ENCODE results near the gene ADGRF5. TPM values are rescaled to one million over a fixed set of nuclear protein-coding genes. Genes with fewer than 3 reads are reported as not detected.
"Not testable (repeated sequence)": the region's sequence is repeated elsewhere in the genome, so short reads cannot be mapped to it uniquely, and the experiment has no call there.

ADGRF5 gene
- total and polyA plus RNA-seq, 2 donors: 16.2 to 41.3 TPM

DNA sequence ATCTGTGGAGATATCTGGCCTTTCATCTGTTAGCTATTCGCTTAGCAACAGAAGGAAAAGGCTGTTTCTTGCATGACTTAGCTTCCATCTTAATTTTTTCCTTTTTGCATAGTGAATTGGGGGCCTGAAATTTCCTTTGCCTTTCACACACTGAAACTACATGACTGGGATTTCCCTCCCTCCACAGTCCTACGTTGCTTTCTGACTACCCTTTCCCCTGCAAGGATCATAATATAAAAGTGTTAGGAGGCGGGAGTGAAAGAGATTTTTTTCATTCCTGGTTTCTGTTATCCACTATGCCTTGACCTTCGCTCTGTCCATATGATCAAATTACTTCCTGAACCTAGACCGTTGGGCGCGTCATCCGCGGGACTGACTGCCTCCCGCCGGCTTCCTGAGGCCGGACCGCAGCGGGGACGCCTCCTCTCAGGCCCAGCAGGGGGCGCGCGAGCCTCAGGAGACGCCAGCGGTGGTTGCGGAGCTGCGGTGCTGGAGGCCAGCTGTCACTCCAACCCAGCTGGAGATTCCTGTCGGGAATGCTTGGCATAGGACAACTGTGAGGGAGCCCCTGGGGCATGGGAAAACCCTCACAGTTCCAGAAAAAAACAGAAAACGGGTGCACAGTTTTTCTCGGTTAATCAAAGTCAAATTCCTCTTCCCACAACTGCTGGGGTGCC lies 72.9 kb downstream of the ADGRF5 start:
- no peaks in the 10 kb centered on the region for H3K36me3 ChIP-seq (ENCODE audit: insufficient read depth)
- no peak overlapping the region for H3K4me3 ChIP-seq (ENCODE audit: low read depth, low read length)
- H3K4me1 ChIP-seq (ENCODE audit: insufficient read depth): no peaks in the 10 kb centered on the region
- no peak overlapping the region for H3K27ac ChIP-seq (ENCODE audit: low read depth)
- WGBS: 10% methylated on average over 25 of the region's 25 CpGs
- peak; percentile 29 for DNase-seq (ENCODE audit: extremely low spot score)

DNA sequence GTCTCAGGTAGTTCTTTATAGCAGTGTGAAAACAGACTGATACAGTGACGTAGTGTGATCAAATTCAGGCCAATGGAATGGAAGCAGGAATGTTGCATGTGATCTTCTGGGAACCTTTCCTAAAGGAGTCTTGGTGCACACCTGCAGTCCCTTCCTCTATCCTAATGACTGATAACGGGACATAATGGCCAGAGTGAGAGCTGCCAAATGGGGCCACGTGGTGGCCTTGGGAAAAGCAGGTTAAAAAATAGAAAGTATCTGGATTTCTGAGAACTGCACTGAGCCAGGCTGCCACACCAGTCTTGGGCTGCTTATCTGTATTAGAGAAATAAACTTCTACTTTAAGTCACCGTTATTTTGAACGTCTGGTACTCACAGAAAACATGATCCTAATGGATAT lies 76.6 kb downstream of the ADGRF5 start:
- Histone ChIP-seq H3K4me1 (ENCODE audit: insufficient read depth) (no peaks in the 10 kb centered on the region), H3K4me3 (ENCODE audit: low read depth, low read length) (no peak overlapping the region), H3K36me3 (ENCODE audit: insufficient read depth) (no peaks in the 10 kb centered on the region), H3K27ac (ENCODE audit: low read depth) (no peak overlapping the region)
- 55% methylated on average over 5 of the region's 5 CpGs for whole genome bisulfite sequencing
- DNase-seq (ENCODE audit: extremely low spot score): no peak

- H3K4me3 ChIP-seq (ENCODE audit: low read depth, low read length); H3K27ac ChIP-seq (ENCODE audit: low read depth); DNase-seq (ENCODE audit: extremely low spot score); H3K4me1 ChIP-seq (ENCODE audit: insufficient read depth); H3K36me3 ChIP-seq (ENCODE audit: insufficient read depth): not testable (repeated sequence)
- 84% methylated on average over 6 of the region's 6 CpGs for WGBS
These were observed 79.4 kb downstream of the ADGRF5 start for GRCh38 chr6:46842252-46842846.

- Histone ChIP-seq H3K27ac (ENCODE audit: low read depth) (no peak overlapping the region), H3K36me3 (ENCODE audit: insufficient read depth) (no peaks in the 10 kb centered on the region), H3K4me3 (ENCODE audit: low read depth, low read length) (no peak overlapping the region), H3K4me1 (ENCODE audit: insufficient read depth) (no peaks in the 10 kb centered on the region)
- no peak for DNase-seq (ENCODE audit: extremely low spot score)
- WGBS: 95% methylated on average over 2 of the region's 2 CpGs
These were observed 83.7 kb downstream of the ADGRF5 start for GRCh38 chr6:46838033-46838432.

DNA sequence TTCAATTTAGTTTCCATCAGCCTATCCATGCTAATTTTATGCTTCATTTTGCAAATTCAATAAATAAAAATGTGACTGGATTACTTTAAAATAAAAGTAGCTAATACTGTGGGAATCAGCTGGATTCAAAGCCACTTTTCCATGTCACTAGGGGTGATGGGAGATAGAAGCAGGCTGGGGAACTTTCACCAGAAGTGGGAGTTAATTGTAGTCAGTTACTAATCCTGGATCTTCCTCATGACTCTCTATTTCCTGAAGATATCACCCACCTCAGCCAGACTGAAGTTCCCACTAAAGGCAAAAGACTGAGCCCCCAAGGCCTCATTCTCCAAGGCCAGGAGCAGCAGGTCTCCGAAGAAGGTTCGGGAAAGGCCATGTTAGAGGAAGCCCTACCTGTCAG lies 86.7 kb downstream of the ADGRF5 start:
- 97% methylated on average over 2 of the region's 2 CpGs for WGBS
- not testable (repeated sequence) for H3K4me1 ChIP-seq (ENCODE audit: insufficient read depth); H3K27ac ChIP-seq (ENCODE audit: low read depth); H3K4me3 ChIP-seq (ENCODE audit: low read depth, low read length); H3K36me3 ChIP-seq (ENCODE audit: insufficient read depth); DNase-seq (ENCODE audit: extremely low spot score)

DNA sequence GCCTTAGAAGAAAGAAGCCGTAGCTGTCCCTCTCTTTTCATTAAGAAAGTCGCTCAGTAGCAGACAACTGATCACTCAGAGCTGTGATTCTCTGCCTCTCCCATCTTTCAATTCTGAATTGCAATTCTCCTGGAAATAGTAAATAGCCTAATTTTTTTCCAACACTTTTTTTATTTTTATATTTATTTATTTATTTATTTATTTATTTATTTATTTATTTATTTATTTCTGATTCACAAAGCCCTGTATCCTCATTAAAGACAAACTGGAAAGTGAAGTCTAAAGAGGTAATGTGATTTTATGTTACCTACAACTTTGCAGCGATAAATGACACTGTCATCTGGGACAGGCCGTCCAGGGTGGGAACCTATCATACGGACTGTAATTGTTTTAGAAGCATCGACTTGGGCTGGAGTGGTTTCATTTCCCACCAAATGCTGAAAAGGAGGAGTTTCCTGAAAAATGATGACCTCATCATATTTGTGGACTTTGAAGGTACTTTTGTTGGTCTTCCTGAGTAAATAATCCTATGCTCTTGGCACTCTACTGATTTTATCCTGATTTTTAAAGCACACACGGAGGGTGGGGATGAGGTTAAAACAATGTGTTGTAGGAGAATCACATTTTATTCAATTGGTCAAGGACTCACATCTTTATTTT lies 87.4 kb downstream of the ADGRF5 start:
- H3K27ac ChIP-seq (ENCODE audit: low read depth); H3K4me3 ChIP-seq (ENCODE audit: low read depth, low read length); DNase-seq (ENCODE audit: extremely low spot score); H3K36me3 ChIP-seq (ENCODE audit: insufficient read depth); H3K4me1 ChIP-seq (ENCODE audit: insufficient read depth): not testable (repeated sequence)
- WGBS: 74% methylated on average over 7 of the region's 7 CpGs

GRCh38 chr6:46832816-46833215 lies 88.9 kb downstream of the ADGRF5 start:
- Histone ChIP-seq H3K4me1 (ENCODE audit: insufficient read depth) (no peaks in the 10 kb centered on the region), H3K27ac (ENCODE audit: low read depth) (no peak overlapping the region), H3K4me3 (ENCODE audit: low read depth, low read length) (no peak overlapping the region), H3K36me3 (ENCODE audit: insufficient read depth) (no peaks in the 10 kb centered on the region)
- no peak for DNase-seq (ENCODE audit: extremely low spot score)
- 82% methylated on average over 3 of the region's 3 CpGs for WGBS

GRCh38 chr6:46828939-46829338 lies 92.8 kb downstream of the ADGRF5 start:
- no peak for DNase-seq (ENCODE audit: extremely low spot score)
- Histone ChIP-seq H3K4me1 (ENCODE audit: insufficient read depth) (no peaks in the 10 kb centered on the region), H3K36me3 (ENCODE audit: insufficient read depth) (no peaks in the 10 kb centered on the region), H3K4me3 (ENCODE audit: low read depth, low read length) (no peak overlapping the region), H3K27ac (ENCODE audit: low read depth) (no peak overlapping the region)
- 76% methylated on average over 2 of the region's 2 CpGs for WGBS

DNA sequence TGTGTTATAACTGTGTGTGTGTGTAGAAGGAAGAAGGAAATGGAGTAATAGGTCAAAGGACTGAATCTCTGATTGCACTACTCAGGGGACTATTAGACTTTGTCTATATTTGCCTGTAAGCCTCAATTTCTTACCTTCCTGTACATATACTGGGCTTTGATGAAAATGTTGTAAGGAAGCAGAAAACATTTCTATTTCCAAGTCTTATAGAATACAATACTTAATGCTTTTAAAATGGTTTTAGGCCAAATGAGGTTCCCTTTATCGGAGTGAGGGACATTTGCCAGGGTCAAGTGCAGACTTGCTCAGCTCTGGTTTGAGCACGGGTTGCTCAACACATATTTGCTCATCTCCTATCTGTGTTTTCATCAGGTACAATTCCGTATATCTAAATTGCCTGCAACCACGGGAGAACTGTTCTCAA lies 100.3 kb downstream of the ADGRF5 start:
- Histone ChIP-seq H3K27ac (ENCODE audit: low read depth) (no peak overlapping the region), H3K4me1 (ENCODE audit: insufficient read depth) (no peaks in the 10 kb centered on the region), H3K36me3 (ENCODE audit: insufficient read depth) (no peaks in the 10 kb centered on the region), H3K4me3 (ENCODE audit: low read depth, low read length) (no peak overlapping the region)
- 72% methylated on average over 4 of the region's 4 CpGs for WGBS
- peak; percentile 33 for DNase-seq (ENCODE audit: extremely low spot score)

DNA sequence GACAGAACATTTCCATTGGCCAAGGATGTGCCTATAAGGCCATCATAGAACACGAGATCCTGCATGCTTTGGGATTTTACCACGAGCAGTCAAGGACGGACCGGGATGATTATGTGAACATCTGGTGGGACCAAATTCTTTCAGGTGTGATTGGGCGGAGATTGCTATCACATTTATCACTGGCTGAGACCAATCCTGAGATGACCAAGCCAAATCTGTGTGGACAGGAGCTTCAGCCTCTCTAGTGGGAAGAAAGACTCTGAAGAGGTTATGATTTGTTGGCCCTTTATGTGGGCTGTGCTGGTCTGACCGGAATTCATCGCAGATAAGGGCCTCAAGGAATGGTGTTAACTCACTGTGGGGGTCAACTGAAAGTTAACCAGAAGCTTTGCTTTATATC lies 102.2 kb downstream of the ADGRF5 start:
- H3K4me3 ChIP-seq (ENCODE audit: low read depth, low read length): no peak overlapping the region
- H3K4me1 ChIP-seq (ENCODE audit: insufficient read depth): no peaks in the 10 kb centered on the region
- no peak overlapping the region for H3K27ac ChIP-seq (ENCODE audit: low read depth)
- H3K36me3 ChIP-seq (ENCODE audit: insufficient read depth): no peaks in the 10 kb centered on the region
- no peak for DNase-seq (ENCODE audit: extremely low spot score)
- 82% methylated on average over 7 of the region's 7 CpGs for WGBS

- Histone ChIP-seq H3K27ac (ENCODE audit: low read depth) (no peak overlapping the region), H3K4me3 (ENCODE audit: low read depth, low read length) (no peak overlapping the region), H3K36me3 (ENCODE audit: insufficient read depth) (no peaks in the 10 kb centered on the region), H3K4me1 (ENCODE audit: insufficient read depth) (no peaks in the 10 kb centered on the region)
- 93% methylated on average over 1 of the region's 1 CpG for WGBS
- no peak for DNase-seq (ENCODE audit: extremely low spot score)
These were observed 105.1 kb downstream of the ADGRF5 start for GRCh38 chr6:46816626-46817025.

GRCh38 chr6:46815130-46815529 lies 106.6 kb downstream of the ADGRF5 start:
- H3K4me1 ChIP-seq (ENCODE audit: insufficient read depth): no peaks in the 10 kb centered on the region
- no peaks in the 10 kb centered on the region for H3K36me3 ChIP-seq (ENCODE audit: insufficient read depth)
- no peak overlapping the region for H3K27ac ChIP-seq (ENCODE audit: low read depth)
- 71% methylated on average over 4 of the region's 4 CpGs for WGBS
- H3K4me3 ChIP-seq (ENCODE audit: low read depth, low read length): no peak overlapping the region
- no peak for DNase-seq (ENCODE audit: extremely low spot score)

- H3K4me1 ChIP-seq (ENCODE audit: insufficient read depth): no peaks in the 10 kb centered on the region
- DNase-seq (ENCODE audit: extremely low spot score): no peak
- H3K4me3 ChIP-seq (ENCODE audit: low read depth, low read length): no peak overlapping the region
- no peak overlapping the region for H3K27ac ChIP-seq (ENCODE audit: low read depth)
- H3K36me3 ChIP-seq (ENCODE audit: insufficient read depth): no peaks in the 10 kb centered on the region
- 64% methylated on average over 1 of the region's 1 CpG for WGBS
These were observed 112.9 kb downstream of the ADGRF5 start for GRCh38 chr6:46808806-46809205.

Data from urinary bladder (tissue), 4 donors.